Measurements from ENCODE around the gene CSF1R.

The CSF1R gene

DNA sequence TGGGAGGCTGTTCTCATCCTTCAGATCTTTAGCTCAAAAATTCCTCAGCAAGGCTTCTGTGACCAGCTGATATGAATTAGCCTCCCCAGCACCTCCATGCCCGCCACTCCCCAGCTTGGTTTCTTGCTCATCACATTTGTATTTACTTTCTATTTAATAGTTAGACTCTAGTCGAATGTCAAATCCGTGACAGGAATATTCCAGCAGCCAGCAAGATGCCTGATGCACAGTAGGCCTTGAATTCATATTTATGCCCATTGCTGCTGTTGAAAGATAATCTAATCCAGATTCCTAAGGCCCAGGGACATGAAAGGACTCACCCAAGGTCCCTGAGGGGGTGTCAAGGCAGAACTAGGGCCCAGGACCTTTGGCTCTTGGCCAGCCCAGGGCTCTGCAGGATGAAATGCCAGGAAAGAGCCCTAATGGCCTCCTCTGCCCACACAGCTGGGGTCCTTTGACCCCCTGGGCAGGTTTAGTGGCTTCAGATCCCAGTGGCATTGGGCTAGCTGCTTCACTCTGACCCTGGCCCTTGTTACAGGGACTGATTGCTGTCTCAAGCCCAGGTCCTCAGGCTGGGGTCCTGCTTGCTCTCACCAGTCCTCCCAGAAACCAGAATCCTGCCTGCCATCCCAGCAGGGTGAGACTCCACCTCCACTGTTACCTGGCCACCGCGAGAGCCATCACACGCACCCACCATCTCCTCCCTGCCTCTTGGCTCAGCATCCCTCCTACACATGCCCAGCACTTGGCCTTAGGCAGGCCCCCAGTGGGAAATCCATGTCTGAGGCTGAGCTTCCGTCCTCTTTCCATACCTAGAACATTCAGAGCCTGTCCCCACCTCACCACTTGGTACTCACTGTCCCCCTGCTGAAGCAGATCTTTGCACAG is 7.3 kb downstream of the CSF1R start:
- Histone ChIP-seq H3K27me3 (ENCODE audit: insufficient read depth, low read length, poor library complexity) (peaks cover 24% of the 10 kb centered on the region), H2AFZ (ENCODE audit: low read depth, low read length) (no peak overlapping the region), H3K4me1 (ENCODE audit: insufficient read depth, low read length) (no peaks in the 10 kb centered on the region), H3K9me3 (ENCODE audit: insufficient read depth, low read length, severe bottlenecking) (no peaks in the 10 kb centered on the region), H3K4me2 (ENCODE audit: insufficient read depth, low read length) (no peak overlapping the region), H3K4me3 (ENCODE audit: low read depth in 1 of 2, low read length in 2 of 2) (no peak overlapping the region), H3K79me2 (ENCODE audit: insufficient read depth, low read length) (no peaks in the 10 kb centered on the region), H3K27ac (ENCODE audit: low read length) (no peak overlapping the region), H3K9ac (ENCODE audit: low read depth, low read length) (no peak overlapping the region), H4K20me1 (ENCODE audit: insufficient read depth, low read length) (0 out of 2 replicates have a peak, but pooled peaks cover 3% of the 10 kb centered on the region), H3K36me3 (ENCODE audit: insufficient read depth, low read length) (no peaks in the 10 kb centered on the region)
- no peak for ATAC-seq (ENCODE audit: insufficient read depth, low read depth)
- TF ChIP-seq, protein P1, sequence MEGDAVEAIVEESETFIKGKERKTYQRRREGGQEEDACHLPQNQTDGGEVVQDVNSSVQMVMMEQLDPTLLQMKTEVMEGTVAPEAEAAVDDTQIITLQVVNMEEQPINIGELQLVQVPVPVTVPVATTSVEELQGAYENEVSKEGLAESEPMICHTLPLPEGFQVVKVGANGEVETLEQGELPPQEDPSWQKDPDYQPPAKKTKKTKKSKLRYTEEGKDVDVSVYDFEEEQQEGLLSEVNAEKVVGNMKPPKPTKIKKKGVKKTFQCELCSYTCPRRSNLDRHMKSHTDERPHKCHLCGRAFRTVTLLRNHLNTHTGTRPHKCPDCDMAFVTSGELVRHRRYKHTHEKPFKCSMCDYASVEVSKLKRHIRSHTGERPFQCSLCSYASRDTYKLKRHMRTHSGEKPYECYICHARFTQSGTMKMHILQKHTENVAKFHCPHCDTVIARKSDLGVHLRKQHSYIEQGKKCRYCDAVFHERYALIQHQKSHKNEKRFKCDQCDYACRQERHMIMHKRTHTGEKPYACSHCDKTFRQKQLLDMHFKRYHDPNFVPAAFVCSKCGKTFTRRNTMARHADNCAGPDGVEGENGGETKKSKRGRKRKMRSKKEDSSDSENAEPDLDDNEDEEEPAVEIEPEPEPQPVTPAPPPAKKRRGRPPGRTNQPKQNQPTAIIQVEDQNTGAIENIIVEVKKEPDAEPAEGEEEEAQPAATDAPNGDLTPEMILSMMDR (IDR thresholded peaks at IDR 0.05; ENCODE audit: borderline replicate concordance, extremely low read depth, low read length, poor library complexity, severe bottlenecking) = no peak
- no peak for TF ChIP-seq EZH2 (IDR thresholded peaks at IDR 0.05; ENCODE audit: borderline replicate concordance, low read depth, low read length, severe bottlenecking)
- no peak for DNase-seq

DNA sequence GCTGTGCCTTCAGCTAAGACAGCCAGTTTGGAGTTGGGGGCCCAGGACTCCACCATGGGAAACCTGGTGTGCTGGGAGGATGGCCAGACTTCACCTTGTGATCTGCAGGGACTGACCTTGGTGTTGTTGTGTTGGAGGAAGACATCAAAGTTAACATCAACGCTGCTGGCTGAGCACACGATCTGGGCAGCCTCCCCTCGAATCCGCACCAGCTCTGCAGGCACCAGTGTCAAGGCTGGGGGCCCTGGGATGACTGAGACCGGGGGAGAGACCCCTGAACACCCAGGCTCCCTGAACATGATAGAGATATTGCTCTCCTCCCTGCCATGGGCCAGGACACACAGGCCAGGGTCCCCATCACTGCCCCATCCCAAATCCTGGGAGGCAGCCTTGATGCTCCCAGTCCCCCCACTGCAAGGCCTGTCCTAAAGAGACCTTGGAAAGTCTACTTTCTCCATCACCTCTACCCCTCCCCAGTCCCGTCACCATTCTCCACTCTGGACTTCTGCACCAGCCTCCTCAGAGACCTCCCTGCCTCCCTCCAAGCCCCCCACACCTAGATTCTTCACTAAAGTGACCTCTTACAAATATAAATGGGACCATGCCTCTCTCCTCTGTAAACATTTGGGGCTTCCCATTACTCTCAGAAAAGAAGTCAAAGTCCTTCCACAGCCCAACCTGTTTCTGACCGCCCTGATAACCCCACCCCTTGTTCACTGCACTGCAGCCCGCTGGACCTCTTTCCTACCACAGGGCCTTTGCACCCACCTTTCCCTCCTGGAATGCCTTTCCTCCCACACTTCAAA is 8.2 kb downstream of the CSF1R start:
- TF ChIP-seq EZH2 (IDR thresholded peaks at IDR 0.05; ENCODE audit: borderline replicate concordance, low read depth, low read length, severe bottlenecking) = no peak
- TF ChIP-seq, protein P1 (IDR thresholded peaks at IDR 0.05; ENCODE audit: borderline replicate concordance, extremely low read depth, low read length, poor library complexity, severe bottlenecking) = no peak

DNA sequence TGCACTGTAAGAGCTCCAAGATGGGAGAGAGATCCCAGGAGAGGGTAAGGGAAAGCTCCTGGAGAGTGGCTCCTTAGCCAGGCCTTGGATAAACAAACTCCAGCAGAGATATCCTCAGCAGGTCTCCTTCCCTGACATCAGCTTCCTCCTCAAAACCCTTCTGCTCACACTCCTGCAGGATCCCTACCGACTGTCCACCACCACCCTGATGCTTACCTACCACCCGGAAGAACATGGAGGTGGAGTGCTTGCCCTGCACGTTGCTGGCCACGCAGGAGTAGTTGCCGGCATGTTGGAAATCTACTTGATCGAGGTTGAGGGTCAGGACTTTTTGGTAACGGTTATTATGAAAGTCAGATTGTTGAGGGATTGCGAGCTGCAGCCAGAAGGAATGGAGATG is 9.3 kb downstream of the CSF1R start:
- Histone ChIP-seq H3K27me3 (ENCODE audit: insufficient read depth, low read length, poor library complexity) (peaks cover 20% of the 10 kb centered on the region), H4K20me1 (ENCODE audit: insufficient read depth, low read length) (0 out of 2 replicates have a peak, but pooled peaks cover 3% of the 10 kb centered on the region), H3K4me2 (ENCODE audit: insufficient read depth, low read length) (no peak overlapping the region), H3K27ac (ENCODE audit: low read length) (no peak overlapping the region), H2AFZ (ENCODE audit: low read depth, low read length) (no peak overlapping the region), H3K9ac (ENCODE audit: low read depth, low read length) (no peak overlapping the region), H3K4me3 (ENCODE audit: low read depth in 1 of 2, low read length in 2 of 2) (no peak overlapping the region), H3K36me3 (ENCODE audit: insufficient read depth, low read length) (no peaks in the 10 kb centered on the region), H3K79me2 (ENCODE audit: insufficient read depth, low read length) (no peaks in the 10 kb centered on the region), H3K9me3 (ENCODE audit: insufficient read depth, low read length, severe bottlenecking) (no peaks in the 10 kb centered on the region), H3K4me1 (ENCODE audit: insufficient read depth, low read length) (no peaks in the 10 kb centered on the region)
- DNase-seq (no peak), ATAC-seq (ENCODE audit: insufficient read depth, low read depth) (no peak)
- no peak for TF ChIP-seq EZH2 (IDR thresholded peaks at IDR 0.05; ENCODE audit: borderline replicate concordance, low read depth, low read length, severe bottlenecking)
- TF ChIP-seq, protein P1 (IDR thresholded peaks at IDR 0.05; ENCODE audit: borderline replicate concordance, extremely low read depth, low read length, poor library complexity, severe bottlenecking) = no peak

More for the DNA sequence above, 8.2 kb downstream of the CSF1R start:
- Histone ChIP-seq H3K36me3 (ENCODE audit: insufficient read depth, low read length) (no peaks in the 10 kb centered on the region), H3K79me2 (ENCODE audit: insufficient read depth, low read length) (no peaks in the 10 kb centered on the region), H2AFZ (ENCODE audit: low read depth, low read length) (no peak overlapping the region), H3K27ac (ENCODE audit: low read length) (no peak overlapping the region), H3K9ac (ENCODE audit: low read depth, low read length) (no peak overlapping the region), H3K4me3 (ENCODE audit: low read depth in 1 of 2, low read length in 2 of 2) (no peak overlapping the region), H3K9me3 (ENCODE audit: insufficient read depth, low read length, severe bottlenecking) (no peaks in the 10 kb centered on the region), H3K4me2 (ENCODE audit: insufficient read depth, low read length) (no peak overlapping the region), H4K20me1 (ENCODE audit: insufficient read depth, low read length) (0 out of 2 replicates have a peak, but pooled peaks cover 3% of the 10 kb centered on the region), H3K4me1 (ENCODE audit: insufficient read depth, low read length) (no peaks in the 10 kb centered on the region), H3K27me3 (ENCODE audit: insufficient read depth, low read length, poor library complexity) (peaks cover 24% of the 10 kb centered on the region)
- ATAC-seq (ENCODE audit: insufficient read depth, low read depth) (no peak), DNase-seq (no peak)
